Psoas muscle (tissue), 8 donors: ENCODE results near the gene RPS10. TPM values are rescaled to one million over a fixed set of nuclear protein-coding genes. Genes with fewer than 3 reads are reported as not detected.

ENCODE experiments used
- ATAC-seq, 4 donors: fragments of 200-7000 bp; cut with Tn5 transposase; one replicate each; pipeline ENCODE4 v1.9.1; 2020; ENCODE audit warnings: moderate library complexity in 3 of 4, mild to moderate bottlenecking in 2 of 4
- DNase-seq, 2 donors: peaks; one replicate each; pipeline ENCODE4 v3.0.0-alpha.2; 2020
- H3K27ac ChIP-seq: fragments of 200-600 bp; one replicate; pipeline ENCODE4 v1.8.0; 2022
- H3K27me3 ChIP-seq, 3 donors: fragments of 200-600 bp in 1 of 3; one replicate each; pipeline versions ENCODE4 v1.6.1 to v1.8.0; 2013 to 2022; ENCODE audit warnings: low read length in 2 of 3, mild to moderate bottlenecking in 2 of 3, moderate library complexity in 1 of 3; ENCODE audit not compliant: insufficient read depth in 3 of 3
- H3K36me3 ChIP-seq, 2 donors: fragments of 200-600 bp in 1 of 2; one replicate each; pipeline versions ENCODE4 v1.6.1 to v1.8.0; 2013 to 2022; ENCODE audit warnings: low read depth in 1 of 2, mild to moderate bottlenecking in 1 of 2, moderate library complexity in 1 of 2; ENCODE audit not compliant: insufficient read depth in 1 of 2
- H3K4me1 ChIP-seq: fragments of 200-600 bp; one replicate; pipeline ENCODE4 v1.8.0; 2022
- H3K4me3 ChIP-seq: fragments of 200-600 bp; one replicate; pipeline ENCODE4 v1.8.0; 2022; ENCODE audit warnings: mild to moderate bottlenecking
- H3K9me3 ChIP-seq: fragments of 200-600 bp; one replicate; pipeline ENCODE4 v1.8.0; 2022
- WGBS, 3 donors: extraction: QIAGEN DNeasy Blood & Tissue Kit; methylation state at CpG; one replicate each; pipeline versions ENCODE4 v1.1.6 to v1.1.7; 2013; 5-methylcytosine and 5-hydroxymethylcytosine counted together
- intact Hi-C, 2 donors: fragments of 100-400 bp; cut with DNase I; formaldehyde crosslinking; loops; one replicate each; pipeline versions ENCODE4 v1.11.0 to v1.14.2; 2022
- polyA plus RNA-seq, 3 donors: library from polyadenylated mRNA; stranded (reverse); fragments of 200-250 nt; gene quantifications; one replicate each; pipeline ENCODE4 v1.2.3, GENCODE V29; 2013
- total RNA-seq, 4 donors: library from RNA; stranded (reverse); fragmentation: NEBNext Ultra II Directional in 2 of 4; extraction: Animal tissue kit (Norgen Biotek cat#: 25700) in 2 of 4; gene quantifications; one replicate each; pipeline versions ENCODE4 v1.2.1 to v1.2.4, GENCODE V29; 2021 to 2023
- TF ChIP-seq, protein P1 (sequence below): fragments of 200-600 bp; IDR thresholded peaks from one replicate; pipeline ENCODE4 v1.8.0; 2022; ENCODE audit warnings: antibody characterized with exemption
- donor health status: healthy with polysubstance abuse.
- donor health status: DM: no; HTN: no; CAD: no; lungs with moderate emphysema.
- donor health status: Bipolar disorder and iron deficiency.
- donor health status: healthy.
- donor health status: DM: yes; HTN: yes; CAD: no.
- donor health status: DM: no; HTN: no; CAD: no.
- donor health status: DM: no; HTN: no; CAD: no.
- donor health status: DM: yes; HTN: yes; CAD: no.

RPS10 gene
- total and polyA plus RNA-seq, 7 donors = 601 to 2,522 (median 836) TPM

DNA sequence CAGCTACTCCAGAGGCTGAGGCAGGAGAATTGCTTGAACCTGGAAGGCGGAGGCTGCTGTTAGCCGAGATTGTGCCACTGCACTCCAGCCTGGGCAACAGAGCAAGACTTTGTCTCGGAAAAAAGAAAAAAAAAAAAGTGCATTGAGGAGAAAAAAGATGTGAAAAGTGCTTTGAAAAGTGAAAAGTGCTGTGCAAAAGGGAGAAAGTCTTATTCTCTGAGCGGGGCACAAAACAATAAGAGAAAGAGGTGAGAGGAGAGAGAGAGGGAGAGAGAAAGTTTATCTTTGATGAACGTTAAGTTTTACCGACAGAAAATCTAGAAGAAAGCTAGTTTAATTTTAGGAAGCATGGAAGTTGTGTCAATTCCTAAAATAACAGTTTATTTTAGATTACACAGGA, 36.1 kb upstream of the RPS10 start:
- Histone ChIP-seq H3K4me3 (no peak overlapping the region), H3K36me3 (no peaks in the 10 kb centered on the region), H3K4me1 (no peaks in the 10 kb centered on the region), H3K9me3 (no peaks in the 10 kb centered on the region), H3K27me3 (peaks cover 0 to 26% (median 6%) of the 10 kb centered on the region in 3 donors), H3K27ac (no peak overlapping the region)
- ATAC-seq (no peak), DNase-seq (no peak)
- intact Hi-C loops = no loop called here
- WGBS, 3 donors = 69 to 79% (median 78%) methylated on average over 6 of the region's 6 CpGs
- TF ChIP-seq, protein P1, sequence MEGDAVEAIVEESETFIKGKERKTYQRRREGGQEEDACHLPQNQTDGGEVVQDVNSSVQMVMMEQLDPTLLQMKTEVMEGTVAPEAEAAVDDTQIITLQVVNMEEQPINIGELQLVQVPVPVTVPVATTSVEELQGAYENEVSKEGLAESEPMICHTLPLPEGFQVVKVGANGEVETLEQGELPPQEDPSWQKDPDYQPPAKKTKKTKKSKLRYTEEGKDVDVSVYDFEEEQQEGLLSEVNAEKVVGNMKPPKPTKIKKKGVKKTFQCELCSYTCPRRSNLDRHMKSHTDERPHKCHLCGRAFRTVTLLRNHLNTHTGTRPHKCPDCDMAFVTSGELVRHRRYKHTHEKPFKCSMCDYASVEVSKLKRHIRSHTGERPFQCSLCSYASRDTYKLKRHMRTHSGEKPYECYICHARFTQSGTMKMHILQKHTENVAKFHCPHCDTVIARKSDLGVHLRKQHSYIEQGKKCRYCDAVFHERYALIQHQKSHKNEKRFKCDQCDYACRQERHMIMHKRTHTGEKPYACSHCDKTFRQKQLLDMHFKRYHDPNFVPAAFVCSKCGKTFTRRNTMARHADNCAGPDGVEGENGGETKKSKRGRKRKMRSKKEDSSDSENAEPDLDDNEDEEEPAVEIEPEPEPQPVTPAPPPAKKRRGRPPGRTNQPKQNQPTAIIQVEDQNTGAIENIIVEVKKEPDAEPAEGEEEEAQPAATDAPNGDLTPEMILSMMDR = no peak

DNA sequence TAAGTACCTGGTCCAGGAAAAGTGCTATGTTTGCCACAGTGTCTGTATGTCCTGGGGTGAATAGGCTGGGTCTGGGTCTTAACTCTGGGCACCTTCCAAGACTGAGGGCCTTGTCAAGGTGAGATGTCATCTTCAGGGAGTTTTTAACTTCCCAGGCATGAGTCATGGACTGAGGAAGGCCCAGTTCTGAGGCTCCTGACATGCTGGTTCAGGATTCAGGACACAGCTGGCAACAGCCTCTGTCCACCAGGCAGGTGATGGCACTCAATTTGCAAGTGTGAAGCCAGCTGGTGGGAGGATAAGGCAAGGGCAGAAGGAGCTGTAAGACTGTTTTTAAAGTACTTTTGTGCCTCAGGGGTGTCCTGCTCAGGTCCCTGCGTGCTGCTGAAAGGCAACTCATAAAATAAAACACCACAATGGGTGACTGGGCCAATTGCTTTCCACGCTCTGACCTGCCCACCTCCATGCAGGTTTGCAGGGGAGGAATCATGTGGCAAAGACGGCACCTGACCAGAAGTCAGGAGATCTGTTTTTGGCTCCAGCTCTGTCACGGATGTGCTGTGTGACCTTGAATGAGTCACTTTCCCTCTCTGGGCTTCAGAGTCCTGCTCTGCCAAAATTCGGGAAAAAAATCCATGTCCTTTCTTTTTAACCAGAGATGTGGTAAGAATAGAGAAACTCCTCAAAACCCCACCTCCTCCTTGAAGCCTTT, 35.1 kb upstream of the RPS10 start:
- intact Hi-C loops = loop anchor here in 1 of 2 donors (2.0 kb wide), 1 partner anchor 148 kb away; no protein-coding TSS in a partner anchor
- TF ChIP-seq, protein P1 = no peak
- ATAC-seq = no peak

DNA sequence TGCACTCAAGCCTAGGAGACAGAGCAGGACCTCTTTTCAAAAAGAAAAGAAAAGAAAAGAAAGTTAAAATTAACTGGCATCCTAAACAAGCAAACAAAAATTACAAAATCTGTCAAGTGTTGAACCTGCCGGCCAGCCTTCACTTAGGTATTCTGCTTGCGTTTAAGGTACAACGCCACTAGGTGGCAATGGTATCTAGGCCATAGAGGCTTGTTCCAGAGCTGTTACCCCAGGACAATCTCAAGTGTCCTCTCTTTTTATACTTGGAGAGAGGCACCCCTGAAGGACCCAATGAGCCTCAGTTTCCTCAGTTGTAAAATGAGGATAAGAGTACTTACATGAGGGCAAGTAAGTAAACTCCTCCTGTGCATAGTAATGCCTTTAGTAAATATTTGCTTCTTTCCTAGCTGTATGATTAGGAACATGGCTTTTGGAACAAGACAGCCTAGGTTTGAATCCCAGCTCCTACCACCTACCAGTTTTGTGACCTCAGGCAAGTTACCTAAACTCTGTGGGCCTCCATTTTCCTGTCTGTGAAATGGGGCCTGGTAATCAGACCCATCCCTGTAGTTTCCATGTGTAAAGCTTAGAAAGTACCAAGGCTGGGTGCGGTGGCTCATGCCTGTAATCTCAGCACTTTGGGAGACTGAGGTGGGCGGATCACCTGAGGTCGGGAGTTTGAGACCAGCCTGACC, 34.2 kb upstream of the RPS10 start:
- 53 to 60% (median 55%) methylated on average over 6 of the region's 6 CpGs for WGBS, 3 donors
- no peak for DNase-seq

More for the DNA sequence above, 35.1 kb upstream of the RPS10 start:
- Histone ChIP-seq H3K4me1 (no peaks in the 10 kb centered on the region), H3K4me3 (no peak overlapping the region), H3K36me3 (no peaks in the 10 kb centered on the region), H3K27me3 (peaks cover 0 to 15% (median under 1%) of the 10 kb centered on the region in 3 donors), H3K27ac (no peak overlapping the region), H3K9me3 (no peaks in the 10 kb centered on the region)
- WGBS, 3 donors = 89 to 91% (median 90%) methylated on average over 5 of the region's 5 CpGs
- no peak for DNase-seq

DNA sequence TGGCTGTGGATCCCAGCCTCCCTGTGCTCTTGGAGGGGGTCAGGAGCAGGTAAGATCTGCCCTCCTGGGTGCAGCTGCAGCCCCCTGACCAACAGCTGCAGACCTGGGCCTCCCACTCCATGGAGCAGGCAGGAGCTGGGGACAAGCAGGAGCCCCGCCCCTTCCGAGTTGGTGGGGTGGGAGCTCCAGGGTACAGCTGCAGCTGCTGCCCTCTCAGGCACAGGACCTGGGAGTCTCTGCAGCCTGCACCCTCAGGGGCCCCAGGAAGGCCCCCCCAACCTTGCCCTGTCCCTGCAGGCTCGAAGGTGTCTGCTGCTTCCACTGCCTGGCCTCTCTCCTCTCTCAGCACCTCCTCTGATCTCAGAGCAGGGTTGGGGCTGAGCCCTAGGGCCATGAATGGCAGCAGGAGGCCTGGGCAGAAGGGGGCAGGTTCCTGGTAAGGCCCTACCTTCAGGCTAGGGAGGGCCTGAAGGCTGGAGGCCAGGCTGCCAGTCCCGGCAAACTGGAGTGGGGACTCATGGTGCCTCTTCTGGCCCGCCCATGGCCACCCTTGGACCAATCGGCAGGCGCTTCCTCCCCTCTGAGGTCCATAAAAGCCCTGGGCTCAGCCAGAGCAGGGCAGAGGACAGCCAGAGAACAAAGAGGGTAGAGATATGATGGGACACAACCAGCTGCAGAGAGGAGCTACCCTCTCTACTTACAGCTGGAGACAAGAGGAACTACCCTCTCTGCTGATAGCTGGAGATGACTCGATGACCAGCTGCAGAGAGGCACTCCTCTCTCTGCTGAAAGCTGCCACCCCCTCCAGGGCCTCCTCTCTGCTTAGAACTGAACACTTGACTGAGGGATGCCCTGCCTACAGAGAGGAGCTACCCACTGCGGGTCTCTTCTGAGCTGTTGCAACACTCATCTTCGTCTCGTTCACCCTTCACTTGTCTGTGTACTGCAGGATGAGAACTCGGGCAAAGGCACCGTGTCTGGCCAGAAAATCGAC, 32.2 kb upstream of the RPS10 start:
- Histone ChIP-seq H3K4me1 (no peaks in the 10 kb centered on the region), H3K4me3 (no peak overlapping the region), H3K36me3 (no peaks in the 10 kb centered on the region), H3K27me3 (no peaks in the 10 kb centered on the region), H3K9me3 (no peaks in the 10 kb centered on the region), H3K27ac (no peak overlapping the region)
- WGBS, 3 donors = 72 to 91% (median 80%) methylated on average over 13 to 14 of the region's 14 CpGs
- no peak for ATAC-seq
- intact Hi-C loops = loop anchor here (2.0 to 10.0 kb wide), 2 partner anchors 153 to 277 kb away; no protein-coding TSS in a partner anchor
- no peak for DNase-seq
- TF ChIP-seq, protein P1 = no peak

More for the DNA sequence above, 34.2 kb upstream of the RPS10 start:
- intact Hi-C loops = loop anchor here (2.0 to 10.0 kb wide), 3 partner anchors 149 to 275 kb away; no protein-coding TSS in a partner anchor
- no peaks in the 10 kb centered on the region for H3K4me1 ChIP-seq
- H3K27me3 ChIP-seq = peaks cover 0 to 6% (median 0%) of the 10 kb centered on the region in 3 donors
- TF ChIP-seq, protein P1 = peak; percentile 81
- no peak overlapping the region for H3K27ac ChIP-seq
- H3K36me3 ChIP-seq = no peaks in the 10 kb centered on the region
- H3K4me3 ChIP-seq = no peak overlapping the region
- no peaks in the 10 kb centered on the region for H3K9me3 ChIP-seq
- ATAC-seq = peak; percentile 81 to 95 (median 90)
